MM.1S (cell line): ENCODE data around the gene TMEM218.

Source experiments
- DNase-seq: peaks from one replicate; pipeline ENCODE4 v3.0.0-alpha.2; 2015
- H2AFZ ChIP-seq: fragments of 300-600 bp; sonication (generic); 2 replicates; pipeline ENCODE4 v1.6.0; 2016; ENCODE audit warnings: antibody characterized with exemption, low read length
- H3F3A ChIP-seq: fragments of 300-600 bp; sonication (generic); 2 replicates; pipeline ENCODE4 v1.6.1; 2016; ENCODE audit warnings: mild to moderate bottlenecking, antibody characterized with exemption, low read length, moderate library complexity, mixed read lengths; ENCODE audit not compliant: insufficient read depth
- H3K27ac ChIP-seq: fragments of 300-600 bp; sonication (generic); 2 replicates; pipeline ENCODE4 v1.5.1; 2016; ENCODE audit warnings: mild to moderate bottlenecking, low read length
- H3K27me3 ChIP-seq: fragments of 300-600 bp; sonication (generic); replicated peaks from 2 replicates; pipeline ENCODE4 v1.6.0; 2016; ENCODE audit warnings: low read length; ENCODE audit not compliant: insufficient read depth
- H3K36me3 ChIP-seq: fragments of 300-600 bp; sonication (generic); replicated peaks from 2 replicates; pipeline ENCODE4 v1.6.1; 2016; ENCODE audit warnings: mild to moderate bottlenecking, low read length, mixed read lengths; ENCODE audit not compliant: insufficient read depth
- H3K4me1 ChIP-seq: fragments of 300-600 bp; sonication (generic); 2 replicates; pipeline ENCODE4 v1.6.1; 2016; ENCODE audit warnings: low read length, mixed read lengths
- H3K4me2 ChIP-seq: fragments of 300-600 bp; sonication (generic); 2 replicates; pipeline ENCODE4 v1.6.0; 2016; ENCODE audit warnings: low read depth, low read length
- H3K4me3 ChIP-seq: fragments of 300-600 bp; sonication (generic); 2 replicates; pipeline ENCODE4 v1.5.1; 2016; ENCODE audit warnings: low read length, mixed read lengths
- H3K79me2 ChIP-seq: fragments of 300-600 bp; sonication (generic); 2 replicates; pipeline ENCODE4 v1.6.1; 2016; ENCODE audit warnings: mixed run types, low read length, mixed read lengths
- H3K9ac ChIP-seq: fragments of 300-600 bp; sonication (generic); 2 replicates; pipeline ENCODE4 v1.6.1; 2016; ENCODE audit warnings: low read length, mixed read lengths
- H3K9me2 ChIP-seq: fragments of 300-600 bp; sonication (generic); replicated peaks from 2 replicates; pipeline ENCODE4 v1.6.1; 2016; ENCODE audit warnings: mild to moderate bottlenecking, low read length, mixed read lengths; ENCODE audit not compliant: insufficient read depth
- H3K9me3 ChIP-seq: fragments of 300-600 bp; sonication (generic); replicated peaks from 2 replicates; pipeline ENCODE4 v1.6.1; 2016; ENCODE audit warnings: mild to moderate bottlenecking, low read length, mixed read lengths; ENCODE audit not compliant: insufficient read depth
- H4K20me1 ChIP-seq: fragments of 300-600 bp; sonication (generic); 2 replicates; pipeline ENCODE4 v1.6.1; 2016; ENCODE audit warnings: mild to moderate bottlenecking, low read length, moderate library complexity, mixed read lengths; ENCODE audit not compliant: insufficient read depth
- CTCF ChIP-seq: fragments of 300-600 bp; sonication (generic); IDR thresholded peaks from 2 replicates; pipeline ENCODE4 v1.5.1; 2016; ENCODE audit warnings: antibody characterized with exemption, low read length, mixed read lengths
- EZH2 ChIP-seq: fragments of 300-600 bp; sonication (generic); optimal IDR thresholded peaks from 2 replicates; pipeline ENCODE3; 2017; ENCODE audit warnings: low read depth, mild to moderate bottlenecking, antibody characterized with exemption, low read length, mixed read lengths
- EZH2phosphoT487 ChIP-seq: fragments of 300-600 bp; sonication (generic); IDR thresholded peaks from 2 replicates; pipeline ENCODE4 v1.6.1; 2018; ENCODE audit warnings: antibody characterized with exemption, low read length

TMEM218 gene

GRCh38 chr11:125052047-125052446, 59.4 kb downstream of the TMEM218 start:
- no peak overlapping the region for H2AFZ ChIP-seq
- no peaks in the 10 kb centered on the region for H3K9me2 ChIP-seq
- H3K9me3 ChIP-seq = no peaks in the 10 kb centered on the region
- no peak overlapping the region for H3K27ac ChIP-seq
- no peaks in the 10 kb centered on the region for H3K27me3 ChIP-seq
- no peaks in the 10 kb centered on the region for H3K79me2 ChIP-seq
- no peaks in the 10 kb centered on the region for H4K20me1 ChIP-seq
- no peak for TF ChIP-seq EZH2phosphoT487
- no peak for TF ChIP-seq EZH2
- TF ChIP-seq CTCF = no peak
- H3F3A ChIP-seq = no peaks in the 10 kb centered on the region
- H3K4me2 ChIP-seq = no peak overlapping the region
- H3K36me3 ChIP-seq = no peaks in the 10 kb centered on the region
- H3K4me3 ChIP-seq = no peak overlapping the region
- DNase-seq = no peak
- no peaks in the 10 kb centered on the region for H3K4me1 ChIP-seq
- H3K9ac ChIP-seq = no peak overlapping the region

- H3K9me3 ChIP-seq = no peaks in the 10 kb centered on the region
These were observed 62.1 kb downstream of the TMEM218 start for GRCh38 chr11:125049164-125049792.

More at GRCh38 chr11:125049164-125049792, 62.1 kb downstream of the TMEM218 start:
- H3K4me2 ChIP-seq = no peak overlapping the region
- H3K27ac ChIP-seq = no peak overlapping the region
- H3K27me3 ChIP-seq = no peaks in the 10 kb centered on the region
- H3K4me3 ChIP-seq = no peak overlapping the region
- DNase-seq = no peak
- TF ChIP-seq EZH2 (no peak), EZH2phosphoT487 (no peak), CTCF (no peak)
- no peaks in the 10 kb centered on the region for H3K79me2 ChIP-seq
- H3K4me1 ChIP-seq = no peaks in the 10 kb centered on the region
- H2AFZ ChIP-seq = no peak overlapping the region
- no peaks in the 10 kb centered on the region for H4K20me1 ChIP-seq
- H3K9ac ChIP-seq = no peak overlapping the region
- no peaks in the 10 kb centered on the region for H3F3A ChIP-seq
- H3K9me2 ChIP-seq = no peaks in the 10 kb centered on the region
- H3K36me3 ChIP-seq = no peaks in the 10 kb centered on the region
